ENCODE data around the gene PHF19. TPM values are rescaled to one million over a fixed set of nuclear protein-coding genes. Genes with fewer than 3 reads are reported as not detected.

PHF19 gene
- total RNA-seq, 2 donors from 2014 or later, result 19.9 to 37.6 TPM

DNA sequence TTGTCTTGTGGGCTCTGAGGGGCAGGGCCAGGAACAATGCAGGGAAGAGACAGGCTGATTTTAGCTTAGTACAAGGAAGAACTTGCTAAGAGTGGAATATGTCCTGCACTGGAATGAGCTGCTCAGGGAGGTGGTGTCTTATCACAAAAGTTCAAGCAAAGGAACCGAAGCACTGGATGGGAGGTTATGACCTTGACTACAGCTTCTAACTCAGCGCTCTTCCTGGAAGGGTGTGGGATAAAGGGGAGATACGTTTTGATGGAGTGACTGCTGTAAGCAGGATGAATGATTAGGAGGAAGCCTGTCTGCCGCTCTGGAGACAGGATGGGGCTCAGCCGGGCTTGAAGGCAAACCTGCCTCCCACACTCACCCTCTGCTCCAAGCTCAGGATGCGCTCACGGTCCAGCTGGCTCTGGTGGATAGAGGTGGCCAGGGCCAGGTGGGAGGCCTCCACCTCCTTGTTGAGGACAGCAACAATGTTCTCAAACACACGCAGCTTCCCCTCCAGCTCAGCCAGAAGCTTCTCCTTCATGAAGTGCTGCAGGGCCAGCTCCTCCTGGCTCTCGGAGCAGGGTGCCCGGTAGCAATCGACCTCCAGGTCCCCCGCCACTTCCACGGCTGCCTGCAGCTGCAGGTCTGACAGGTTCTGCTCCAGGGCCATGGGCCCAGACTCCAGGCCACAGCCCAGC, 36.1 kb upstream of the PHF19 start:
- WGBS, result 88% methylated on average over 13 of the region's 13 CpGs
- no peak for DNase-seq (ENCODE audit: low spot score)
- intact Hi-C loops (cut with DNase I), result no loop called here
- no peaks in the 10 kb centered on the region for H3K9me3 ChIP-seq
- no peaks in the 10 kb centered on the region for H3K36me3 ChIP-seq
- H3K27me3 ChIP-seq (replicated peaks; ENCODE audit: insufficient read depth), result no peaks in the 10 kb centered on the region
- no peaks in the 10 kb centered on the region for H3K4me1 ChIP-seq (replicated peaks)
- H3K4me3 ChIP-seq, result no peak overlapping the region
- H3K27ac ChIP-seq, result no peak overlapping the region
- TF ChIP-seq POLR2AphosphoS5 (IDR thresholded peaks at IDR 0.05) (no peak), POLR2A (IDR thresholded peaks at IDR 0.05) (no peak)
- TF ChIP-seq, protein P1, sequence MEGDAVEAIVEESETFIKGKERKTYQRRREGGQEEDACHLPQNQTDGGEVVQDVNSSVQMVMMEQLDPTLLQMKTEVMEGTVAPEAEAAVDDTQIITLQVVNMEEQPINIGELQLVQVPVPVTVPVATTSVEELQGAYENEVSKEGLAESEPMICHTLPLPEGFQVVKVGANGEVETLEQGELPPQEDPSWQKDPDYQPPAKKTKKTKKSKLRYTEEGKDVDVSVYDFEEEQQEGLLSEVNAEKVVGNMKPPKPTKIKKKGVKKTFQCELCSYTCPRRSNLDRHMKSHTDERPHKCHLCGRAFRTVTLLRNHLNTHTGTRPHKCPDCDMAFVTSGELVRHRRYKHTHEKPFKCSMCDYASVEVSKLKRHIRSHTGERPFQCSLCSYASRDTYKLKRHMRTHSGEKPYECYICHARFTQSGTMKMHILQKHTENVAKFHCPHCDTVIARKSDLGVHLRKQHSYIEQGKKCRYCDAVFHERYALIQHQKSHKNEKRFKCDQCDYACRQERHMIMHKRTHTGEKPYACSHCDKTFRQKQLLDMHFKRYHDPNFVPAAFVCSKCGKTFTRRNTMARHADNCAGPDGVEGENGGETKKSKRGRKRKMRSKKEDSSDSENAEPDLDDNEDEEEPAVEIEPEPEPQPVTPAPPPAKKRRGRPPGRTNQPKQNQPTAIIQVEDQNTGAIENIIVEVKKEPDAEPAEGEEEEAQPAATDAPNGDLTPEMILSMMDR (IDR thresholded peaks at IDR 0.05), result no peak

- H3K4me1 ChIP-seq (replicated peaks), result no peaks in the 10 kb centered on the region
- H3K36me3 ChIP-seq, result no peaks in the 10 kb centered on the region
- no peak overlapping the region for H3K27ac ChIP-seq
- DNase-seq (ENCODE audit: low spot score), result no peak
- no peak overlapping the region for H3K4me3 ChIP-seq
- intact Hi-C loops (cut with DNase I), result no loop called here
- TF ChIP-seq POLR2A (IDR thresholded peaks at IDR 0.05), result no peak
- no peak for TF ChIP-seq POLR2AphosphoS5 (IDR thresholded peaks at IDR 0.05)
- TF ChIP-seq, protein P1 (IDR thresholded peaks at IDR 0.05), result no peak
- no peaks in the 10 kb centered on the region for H3K9me3 ChIP-seq
- H3K27me3 ChIP-seq (replicated peaks; ENCODE audit: insufficient read depth), result no peaks in the 10 kb centered on the region
- 84% methylated on average over 9 of the region's 9 CpGs for WGBS
Observed at GRCh38 chr9:120911295-120911837, 34.4 kb upstream of the PHF19 start.

DNA sequence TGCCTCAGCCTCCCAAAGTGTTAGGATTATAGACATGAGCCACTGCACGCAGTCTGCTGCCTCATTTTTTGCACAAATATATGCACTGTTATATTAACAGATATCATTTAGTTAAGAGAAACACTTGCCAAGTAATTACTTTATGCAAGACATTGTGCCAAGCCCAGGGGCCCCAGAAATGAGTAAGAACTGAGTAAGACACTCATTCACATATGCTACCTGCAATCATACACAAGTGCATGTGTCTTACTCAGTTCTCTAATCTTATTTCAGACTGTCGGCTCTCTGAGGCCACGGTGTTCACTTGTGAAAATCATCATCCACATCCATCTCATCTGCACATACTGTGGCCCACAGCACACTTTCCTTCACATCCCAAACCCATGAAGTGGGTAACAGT, 33.7 kb upstream of the PHF19 start:
- H3K9me3 ChIP-seq, result no peaks in the 10 kb centered on the region
- H3K4me1 ChIP-seq (replicated peaks), result no peaks in the 10 kb centered on the region
- no peaks in the 10 kb centered on the region for H3K36me3 ChIP-seq
- H3K27ac ChIP-seq, result no peak overlapping the region
- no peak for DNase-seq (ENCODE audit: low spot score)
- H3K27me3 ChIP-seq (replicated peaks; ENCODE audit: insufficient read depth), result no peaks in the 10 kb centered on the region
- no peak overlapping the region for H3K4me3 ChIP-seq
- intact Hi-C loops (cut with DNase I), result no loop called here
- TF ChIP-seq POLR2A (IDR thresholded peaks at IDR 0.05), result no peak
- TF ChIP-seq, protein P1 (IDR thresholded peaks at IDR 0.05), result no peak
- TF ChIP-seq POLR2AphosphoS5 (IDR thresholded peaks at IDR 0.05), result no peak
- 94% methylated on average over 3 of the region's 3 CpGs for WGBS

DNA sequence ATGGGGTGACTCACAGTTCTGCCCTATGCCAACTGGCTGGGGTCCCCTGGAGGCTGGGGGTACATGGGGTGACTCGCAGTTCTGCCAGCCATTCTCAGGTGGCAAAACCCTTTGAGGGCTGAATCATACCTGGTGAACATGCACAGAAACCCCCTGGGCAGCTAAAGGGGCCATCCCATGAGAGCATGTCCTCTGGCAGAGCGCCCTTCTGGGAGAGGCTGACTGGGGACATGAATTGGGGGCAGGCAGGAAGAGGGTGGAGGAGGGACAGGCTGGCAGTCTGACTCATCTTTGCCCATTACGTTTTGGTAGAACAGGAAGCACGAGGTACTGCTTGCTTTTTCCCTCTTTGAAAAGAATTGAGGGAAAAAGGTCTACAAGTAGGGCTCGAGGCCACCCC, 32.9 kb upstream of the PHF19 start:
- no peaks in the 10 kb centered on the region for H3K27me3 ChIP-seq (replicated peaks; ENCODE audit: insufficient read depth)
- DNase-seq (ENCODE audit: low spot score), result no peak
- H3K27ac ChIP-seq, result no peak overlapping the region
- no peaks in the 10 kb centered on the region for H3K4me1 ChIP-seq (replicated peaks)
- intact Hi-C loops (cut with DNase I), result no loop called here
- no peaks in the 10 kb centered on the region for H3K9me3 ChIP-seq
- TF ChIP-seq POLR2A (IDR thresholded peaks at IDR 0.05) (no peak), POLR2AphosphoS5 (IDR thresholded peaks at IDR 0.05) (no peak)
- TF ChIP-seq, protein P1 (IDR thresholded peaks at IDR 0.05), result no peak
- H3K36me3 ChIP-seq, result no peaks in the 10 kb centered on the region
- H3K4me3 ChIP-seq, result no peak overlapping the region
- 64% methylated on average over 5 of the region's 5 CpGs for WGBS
